GM20000 (cell line): ENCODE data around the gene ANKDD1A.

ENCODE experiments used
- DNase-seq: peaks from one replicate; pipeline ENCODE4 v3.0.0; 2012; ENCODE audit warnings: low spot score
- TF ChIP-seq, protein P1 (sequence below): IDR thresholded peaks from 2 replicates; pipeline ENCODE4 v1.5.1; 2012; ENCODE audit warnings: mild to moderate bottlenecking, control low read depth; ENCODE audit errors: extremely low read depth, missing control alignments

Gene ANKDD1A

DNA sequence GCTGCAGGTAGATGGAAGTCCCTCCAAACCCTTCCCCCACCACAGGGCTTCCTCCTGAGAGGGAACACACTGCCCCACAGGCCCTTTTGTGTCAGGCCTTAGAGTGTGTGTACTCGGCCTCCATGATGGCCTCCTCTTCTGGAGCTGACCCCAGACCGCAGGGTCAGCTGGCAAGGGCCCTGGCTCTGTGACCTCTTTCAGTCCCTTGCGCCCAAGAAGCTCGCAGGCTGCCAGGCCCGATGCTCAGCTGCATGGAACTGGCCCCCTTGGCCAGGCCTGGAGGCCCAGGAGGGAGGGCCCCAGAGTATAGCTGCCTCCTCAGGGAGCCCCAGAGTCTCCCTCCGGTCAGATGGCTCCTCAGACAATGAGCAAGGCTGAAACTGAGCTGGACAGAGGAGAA lies 23.4 kb upstream of the ANKDD1A start:
- DNase-seq, result no peak
- TF ChIP-seq, protein P1, sequence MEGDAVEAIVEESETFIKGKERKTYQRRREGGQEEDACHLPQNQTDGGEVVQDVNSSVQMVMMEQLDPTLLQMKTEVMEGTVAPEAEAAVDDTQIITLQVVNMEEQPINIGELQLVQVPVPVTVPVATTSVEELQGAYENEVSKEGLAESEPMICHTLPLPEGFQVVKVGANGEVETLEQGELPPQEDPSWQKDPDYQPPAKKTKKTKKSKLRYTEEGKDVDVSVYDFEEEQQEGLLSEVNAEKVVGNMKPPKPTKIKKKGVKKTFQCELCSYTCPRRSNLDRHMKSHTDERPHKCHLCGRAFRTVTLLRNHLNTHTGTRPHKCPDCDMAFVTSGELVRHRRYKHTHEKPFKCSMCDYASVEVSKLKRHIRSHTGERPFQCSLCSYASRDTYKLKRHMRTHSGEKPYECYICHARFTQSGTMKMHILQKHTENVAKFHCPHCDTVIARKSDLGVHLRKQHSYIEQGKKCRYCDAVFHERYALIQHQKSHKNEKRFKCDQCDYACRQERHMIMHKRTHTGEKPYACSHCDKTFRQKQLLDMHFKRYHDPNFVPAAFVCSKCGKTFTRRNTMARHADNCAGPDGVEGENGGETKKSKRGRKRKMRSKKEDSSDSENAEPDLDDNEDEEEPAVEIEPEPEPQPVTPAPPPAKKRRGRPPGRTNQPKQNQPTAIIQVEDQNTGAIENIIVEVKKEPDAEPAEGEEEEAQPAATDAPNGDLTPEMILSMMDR, result no peak

DNA sequence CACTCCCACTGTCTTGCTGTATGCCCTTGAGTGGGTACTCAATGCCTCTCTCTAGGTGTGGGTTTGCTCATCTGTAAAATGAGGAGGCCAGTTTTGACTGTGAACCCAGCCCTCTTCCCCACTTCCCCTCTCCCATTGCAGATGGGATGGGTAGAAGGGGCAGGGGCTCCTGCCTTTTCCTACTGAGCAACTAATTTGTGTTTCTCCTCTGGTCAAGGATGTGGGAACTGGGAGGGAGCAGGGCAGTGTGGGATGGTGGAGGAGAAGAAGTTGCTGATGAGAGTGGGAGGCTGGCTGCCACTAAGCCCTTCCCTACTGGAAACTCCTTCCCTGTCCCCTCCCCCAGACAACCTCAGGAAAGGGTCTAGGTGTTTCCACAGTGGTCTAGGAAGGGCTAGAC lies 20.1 kb upstream of the ANKDD1A start:
- TF ChIP-seq, protein P1, result no peak
- DNase-seq, result no peak

DNA sequence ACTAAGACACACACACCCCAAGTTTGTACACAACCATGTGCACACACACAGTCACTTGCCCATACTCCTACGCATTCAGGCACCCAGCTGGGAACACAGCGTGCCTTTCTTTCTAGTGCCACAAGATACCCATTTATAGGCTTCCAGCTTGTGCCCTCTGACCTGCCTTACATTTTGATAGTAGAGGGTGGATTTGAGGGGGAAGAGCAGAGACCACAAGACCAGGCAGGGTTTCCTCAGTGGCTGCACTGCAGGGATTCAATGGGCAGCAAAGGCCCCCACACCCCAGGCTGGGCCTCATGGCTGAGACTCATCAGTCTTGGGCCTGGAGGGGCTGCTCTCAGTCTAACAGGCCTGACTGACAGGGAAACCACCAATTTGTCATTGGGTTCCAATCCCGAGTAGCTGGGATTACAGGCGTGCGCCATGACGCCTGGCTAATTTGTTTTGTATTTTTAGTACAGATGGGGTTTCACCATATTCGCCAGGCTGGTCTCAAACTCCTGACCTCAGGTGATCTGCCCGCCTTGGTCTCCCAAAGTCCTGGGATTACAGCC lies 18.8 kb upstream of the ANKDD1A start:
- DNase-seq, result no peak

DNA sequence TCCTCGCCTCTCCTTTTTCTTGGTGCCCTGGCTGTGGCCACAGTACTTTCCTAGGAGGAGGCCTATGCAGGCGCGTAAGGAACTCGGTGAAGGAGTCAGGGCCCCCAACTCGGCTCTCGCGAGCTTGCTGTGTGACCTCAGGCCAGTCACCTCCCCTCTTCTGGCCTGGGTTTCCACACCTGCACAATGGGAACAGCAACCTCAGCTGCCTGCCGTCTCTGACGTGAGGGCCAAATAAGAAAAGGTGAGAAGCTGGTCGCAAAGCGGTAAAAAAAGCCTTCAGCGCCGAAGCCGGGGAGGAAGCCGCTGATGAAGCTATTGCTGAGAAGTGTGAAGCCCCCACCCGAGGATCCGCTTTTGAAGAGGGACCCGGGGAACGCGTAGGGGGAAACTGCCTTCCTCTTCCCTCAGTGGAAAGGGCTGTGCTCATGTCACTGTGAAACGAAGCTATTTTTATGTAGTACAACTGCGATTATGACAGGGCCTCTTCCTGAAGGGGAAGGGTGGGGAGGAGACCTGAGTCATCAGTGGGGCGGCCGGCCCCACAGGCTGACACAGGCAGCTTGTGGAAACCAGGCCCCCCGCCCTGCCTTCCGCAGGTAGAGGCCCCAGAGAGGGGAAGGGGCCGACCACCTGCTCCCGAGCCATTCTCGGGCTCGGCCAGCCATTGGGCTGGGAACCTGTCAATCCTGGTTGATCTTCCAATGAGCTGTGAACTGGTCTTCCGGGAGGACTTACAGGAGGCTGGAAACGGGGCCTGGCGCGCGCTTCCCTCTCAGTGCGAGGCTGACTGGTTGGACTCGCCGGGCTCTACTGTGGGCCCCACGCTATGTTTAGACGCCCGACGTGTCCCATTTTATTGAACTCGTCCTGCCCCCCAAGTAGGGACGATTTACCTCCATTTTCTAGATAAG lies 18.0 kb upstream of the ANKDD1A start:
- peak; percentile 89 for DNase-seq

More for the DNA sequence above, 18.8 kb upstream of the ANKDD1A start:
- TF ChIP-seq, protein P1, result no peak

DNA sequence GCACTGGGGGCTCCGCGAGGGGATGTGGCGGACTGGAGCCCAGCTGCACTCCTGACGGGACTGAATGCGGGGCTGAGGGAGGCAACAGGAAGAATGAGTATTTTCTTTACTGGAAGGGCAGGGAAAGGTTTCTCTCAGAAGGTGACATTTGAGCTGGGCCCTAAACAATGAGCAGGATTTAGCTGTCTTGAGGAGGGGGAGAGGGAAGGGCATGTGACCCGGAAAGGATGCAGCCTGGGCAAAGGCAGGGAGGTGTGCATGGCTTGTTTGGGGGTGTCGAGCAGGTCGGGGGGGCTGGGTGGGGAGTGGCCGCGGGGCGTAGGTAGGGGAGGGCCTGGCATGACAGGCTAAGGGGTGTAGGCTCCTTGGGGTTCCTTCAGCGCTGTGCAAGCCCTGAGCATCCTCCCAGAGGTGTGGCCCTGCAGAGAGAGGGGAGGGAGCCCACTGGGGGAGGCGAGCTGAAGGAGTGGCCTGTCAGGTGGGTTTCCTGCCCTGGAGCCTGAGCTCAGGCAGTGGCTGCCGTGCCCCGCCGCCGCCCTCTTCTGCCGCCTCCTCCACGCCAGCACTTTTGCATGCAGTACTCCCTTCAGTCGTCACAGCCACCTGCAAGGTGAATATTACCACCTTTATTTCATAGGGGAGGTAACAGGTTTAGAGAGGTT lies 17.2 kb upstream of the ANKDD1A start:
- DNase-seq, result peak; percentile 67
- TF ChIP-seq, protein P1, result no peak

More for the DNA sequence above, 18.0 kb upstream of the ANKDD1A start:
- TF ChIP-seq, protein P1, result no peak

DNA sequence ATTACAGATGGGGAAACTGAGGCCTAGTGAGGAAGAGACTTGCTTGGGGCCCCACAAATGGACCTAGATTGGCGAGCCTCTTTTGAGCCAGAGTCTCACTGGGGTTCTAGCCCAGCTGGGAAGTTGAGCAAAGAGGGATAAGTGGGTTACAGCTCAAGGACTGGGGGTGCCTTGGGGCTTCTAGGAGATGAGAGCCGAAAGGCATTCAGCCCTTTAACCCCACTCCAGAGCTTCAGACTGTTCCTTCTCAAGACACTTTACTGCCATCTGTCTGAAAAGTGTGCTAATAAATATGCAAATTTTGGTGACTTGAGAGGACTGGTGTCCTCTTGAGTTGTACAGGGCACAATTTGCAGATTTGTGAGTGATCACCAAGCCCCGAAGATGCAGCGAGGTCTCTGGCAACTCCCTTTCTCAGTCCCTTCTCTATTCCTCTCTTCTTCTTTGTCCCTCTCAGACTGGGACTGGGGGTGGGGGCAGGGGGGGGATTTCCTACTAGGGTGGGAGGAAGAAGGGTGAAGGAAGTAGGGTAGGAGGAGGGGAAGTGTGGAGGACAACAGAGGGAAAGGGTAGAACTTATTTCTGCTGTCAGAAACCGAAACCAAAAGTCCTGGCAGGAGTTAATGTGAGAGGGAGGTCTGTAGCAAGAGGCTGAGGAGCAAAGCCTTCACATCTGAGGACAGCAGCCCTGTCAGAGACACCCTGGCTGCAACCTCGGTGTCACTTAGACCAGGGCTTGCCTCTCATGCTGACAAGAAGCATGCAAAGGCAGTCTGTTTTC lies 16.2 kb upstream of the ANKDD1A start:
- TF ChIP-seq, protein P1, result peak; percentile 8
- peak; percentile 56 for DNase-seq
